Measurements from ENCODE around the gene DIAPH2.

GRCh38 chrX:97402903-97403302 is 718.3 kb downstream of the DIAPH2 start:
- TF ChIP-seq, protein P1, sequence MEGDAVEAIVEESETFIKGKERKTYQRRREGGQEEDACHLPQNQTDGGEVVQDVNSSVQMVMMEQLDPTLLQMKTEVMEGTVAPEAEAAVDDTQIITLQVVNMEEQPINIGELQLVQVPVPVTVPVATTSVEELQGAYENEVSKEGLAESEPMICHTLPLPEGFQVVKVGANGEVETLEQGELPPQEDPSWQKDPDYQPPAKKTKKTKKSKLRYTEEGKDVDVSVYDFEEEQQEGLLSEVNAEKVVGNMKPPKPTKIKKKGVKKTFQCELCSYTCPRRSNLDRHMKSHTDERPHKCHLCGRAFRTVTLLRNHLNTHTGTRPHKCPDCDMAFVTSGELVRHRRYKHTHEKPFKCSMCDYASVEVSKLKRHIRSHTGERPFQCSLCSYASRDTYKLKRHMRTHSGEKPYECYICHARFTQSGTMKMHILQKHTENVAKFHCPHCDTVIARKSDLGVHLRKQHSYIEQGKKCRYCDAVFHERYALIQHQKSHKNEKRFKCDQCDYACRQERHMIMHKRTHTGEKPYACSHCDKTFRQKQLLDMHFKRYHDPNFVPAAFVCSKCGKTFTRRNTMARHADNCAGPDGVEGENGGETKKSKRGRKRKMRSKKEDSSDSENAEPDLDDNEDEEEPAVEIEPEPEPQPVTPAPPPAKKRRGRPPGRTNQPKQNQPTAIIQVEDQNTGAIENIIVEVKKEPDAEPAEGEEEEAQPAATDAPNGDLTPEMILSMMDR (IDR thresholded peaks at IDR 0.05), result no peak
- no peak for TF ChIP-seq POLR2A (IDR thresholded peaks at IDR 0.05)
